Measurements from ENCODE around the gene TNS3.
"Not testable (repeated sequence)": the region's sequence is repeated elsewhere in the genome, so short reads cannot be mapped to it uniquely, and the experiment has no call there.

The TNS3 gene

GRCh38 chr7:47581804-47582763 is at the start of gene TNS3:
Gene TNS3, minus strand, starts transcription at chr7:47582111. Its CDS starts 142,475 bp downstream, at chr7:47439636.
- DNase-seq: no peak

- no peak for DNase-seq
Observed at GRCh38 chr7:47631711-47632110, 49.8 kb upstream of the TNS3 start.

GRCh38 chr7:47627580-47628283 is 45.8 kb upstream of the TNS3 start:
- DNase-seq: no peak

GRCh38 chr7:47625861-47626715 is 44.2 kb upstream of the TNS3 start:
- no peak for DNase-seq

- DNase-seq: no peak
Observed at GRCh38 chr7:47624689-47625088, 42.8 kb upstream of the TNS3 start.

GRCh38 chr7:47622946-47623640 is 41.2 kb upstream of the TNS3 start:
- no peak for DNase-seq

GRCh38 chr7:47622586-47622945 is 40.7 kb upstream of the TNS3 start:
- no peak for DNase-seq

GRCh38 chr7:47621979-47622561 is 40.2 kb upstream of the TNS3 start:
- no peak for DNase-seq

GRCh38 chr7:47621347-47621746 is 39.4 kb upstream of the TNS3 start:
- no peak for DNase-seq

GRCh38 chr7:47619806-47620205 is 37.9 kb upstream of the TNS3 start:
- DNase-seq: no peak

- no peak for DNase-seq
Observed at GRCh38 chr7:47617131-47617530, 35.2 kb upstream of the TNS3 start.

GRCh38 chr7:47614450-47614849 is 32.5 kb upstream of the TNS3 start:
- no peak for DNase-seq

GRCh38 chr7:47611045-47611511 is 29.2 kb upstream of the TNS3 start:
- no peak for DNase-seq

GRCh38 chr7:47610506-47611044 is 28.7 kb upstream of the TNS3 start:
- no peak for DNase-seq

GRCh38 chr7:47609803-47610452 is 28.0 kb upstream of the TNS3 start:
- DNase-seq: no peak

- DNase-seq: not testable (repeated sequence)
Observed at GRCh38 chr7:47606593-47607046, 24.7 kb upstream of the TNS3 start.

GRCh38 chr7:47605816-47606575 is 24.1 kb upstream of the TNS3 start:
- DNase-seq: no peak

- DNase-seq: no peak
Observed at GRCh38 chr7:47604496-47604890, 22.6 kb upstream of the TNS3 start.

- DNase-seq: not testable (repeated sequence)
Observed at GRCh38 chr7:47603514-47604255, 21.8 kb upstream of the TNS3 start.
